DND-41 (cell line): ENCODE measurements around the gene OR1D2.

Experiments
- EZH2 ChIP-seq: IDR thresholded peaks from 3 replicates; pipeline ENCODE4 v1.6.1; 2012; ENCODE audit warnings: borderline replicate concordance, low read depth, mild to moderate bottlenecking, moderate library complexity, low read length, inconsistent platforms; ENCODE audit not compliant: severe bottlenecking
- TF ChIP-seq, protein P1 (sequence below): IDR thresholded peaks from 2 replicates; pipeline ENCODE4 v1.5.1; 2012; ENCODE audit warnings: borderline replicate concordance, low read length, moderate library complexity, mild to moderate bottlenecking; ENCODE audit not compliant: poor library complexity, severe bottlenecking; ENCODE audit errors: extremely low read depth

DNA sequence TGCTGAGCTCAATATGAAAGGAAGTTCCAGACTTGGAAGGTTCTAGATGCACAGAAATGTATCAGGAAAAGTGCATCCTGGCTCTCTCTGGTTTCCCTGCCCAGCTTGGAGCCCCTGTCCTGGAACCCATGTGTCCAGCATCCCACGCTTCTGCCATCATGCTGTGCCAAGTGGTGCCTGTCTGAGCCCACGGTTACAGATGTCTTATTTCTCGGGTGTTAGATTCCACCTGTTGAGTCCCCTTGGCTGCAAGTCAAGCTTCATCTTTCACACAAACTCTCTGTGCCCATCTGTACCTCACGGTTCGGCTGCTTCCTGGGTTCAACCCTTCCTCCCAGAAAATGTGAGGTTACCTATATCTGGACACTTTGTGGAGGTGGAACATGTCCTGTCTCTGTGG lies 63.3 kb downstream of the OR1D2 start:
- TF ChIP-seq, protein P1, sequence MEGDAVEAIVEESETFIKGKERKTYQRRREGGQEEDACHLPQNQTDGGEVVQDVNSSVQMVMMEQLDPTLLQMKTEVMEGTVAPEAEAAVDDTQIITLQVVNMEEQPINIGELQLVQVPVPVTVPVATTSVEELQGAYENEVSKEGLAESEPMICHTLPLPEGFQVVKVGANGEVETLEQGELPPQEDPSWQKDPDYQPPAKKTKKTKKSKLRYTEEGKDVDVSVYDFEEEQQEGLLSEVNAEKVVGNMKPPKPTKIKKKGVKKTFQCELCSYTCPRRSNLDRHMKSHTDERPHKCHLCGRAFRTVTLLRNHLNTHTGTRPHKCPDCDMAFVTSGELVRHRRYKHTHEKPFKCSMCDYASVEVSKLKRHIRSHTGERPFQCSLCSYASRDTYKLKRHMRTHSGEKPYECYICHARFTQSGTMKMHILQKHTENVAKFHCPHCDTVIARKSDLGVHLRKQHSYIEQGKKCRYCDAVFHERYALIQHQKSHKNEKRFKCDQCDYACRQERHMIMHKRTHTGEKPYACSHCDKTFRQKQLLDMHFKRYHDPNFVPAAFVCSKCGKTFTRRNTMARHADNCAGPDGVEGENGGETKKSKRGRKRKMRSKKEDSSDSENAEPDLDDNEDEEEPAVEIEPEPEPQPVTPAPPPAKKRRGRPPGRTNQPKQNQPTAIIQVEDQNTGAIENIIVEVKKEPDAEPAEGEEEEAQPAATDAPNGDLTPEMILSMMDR = no peak
- no peak for TF ChIP-seq EZH2
